GM19240 (cell line): Measurements from ENCODE around the gene RPL31.

ENCODE experiments used
- DNase-seq: peaks from one replicate; pipeline ENCODE4 v3.0.0; 2011; ENCODE audit warnings: low spot score; ENCODE audit not compliant: insufficient read length

Gene RPL31

DNA sequence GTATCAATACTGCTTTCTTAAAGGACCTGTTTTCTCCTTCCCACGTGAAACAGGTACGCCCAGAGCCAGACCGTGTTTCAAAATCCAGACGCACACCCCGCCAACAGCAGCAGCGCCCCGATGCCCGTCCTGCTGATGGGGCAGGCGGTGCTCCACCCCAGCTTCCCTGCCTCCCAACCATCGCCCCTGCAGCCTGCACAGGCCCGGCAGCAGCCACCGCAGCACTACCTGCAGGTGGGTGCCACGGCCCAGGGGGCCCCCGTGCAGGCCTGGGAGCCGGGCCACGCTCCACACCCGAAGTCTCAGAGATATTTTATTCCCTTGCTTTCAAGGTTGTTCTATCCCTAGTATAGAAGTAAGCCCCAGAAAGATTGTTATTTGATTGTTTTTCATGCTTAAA is 8.8 kb upstream of the RPL31 start:
- no peak for DNase-seq

DNA sequence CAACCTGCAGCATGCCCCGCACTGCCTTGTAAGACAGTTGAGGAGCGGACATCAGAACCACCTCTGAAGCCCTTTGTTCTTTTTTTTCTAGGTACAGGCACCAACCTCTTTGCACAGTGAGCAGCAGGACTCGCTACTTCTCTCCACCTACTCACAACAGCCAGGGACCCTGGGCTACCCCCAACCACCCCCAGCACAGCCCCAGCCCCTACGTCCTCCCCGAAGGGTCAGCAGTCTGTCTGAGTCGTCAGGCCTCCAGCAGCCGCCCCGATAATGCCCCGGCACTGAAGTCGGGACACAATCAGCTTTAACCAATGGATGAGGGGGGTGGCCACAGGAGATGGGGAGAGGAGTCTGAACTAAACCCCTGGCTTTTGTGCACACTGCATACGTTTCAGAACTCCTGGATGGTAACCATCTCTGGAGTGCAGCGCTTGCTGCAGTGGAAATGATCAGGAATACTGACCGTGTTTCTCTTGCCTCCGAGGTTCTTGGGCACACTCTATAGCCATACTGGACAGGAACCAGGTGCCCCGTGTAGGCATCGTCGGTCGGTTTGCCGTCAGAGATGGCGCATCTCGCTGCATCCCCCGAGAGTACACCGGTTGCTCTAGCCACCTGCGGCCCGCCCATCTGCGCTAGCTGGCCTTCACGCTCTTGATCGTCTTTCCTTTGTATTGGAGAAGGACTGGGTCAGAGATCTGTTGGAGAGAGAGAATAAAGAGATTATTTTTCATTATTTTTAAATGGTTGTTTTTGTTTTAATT is 6.6 kb upstream of the RPL31 start:
- no peak for DNase-seq

DNA sequence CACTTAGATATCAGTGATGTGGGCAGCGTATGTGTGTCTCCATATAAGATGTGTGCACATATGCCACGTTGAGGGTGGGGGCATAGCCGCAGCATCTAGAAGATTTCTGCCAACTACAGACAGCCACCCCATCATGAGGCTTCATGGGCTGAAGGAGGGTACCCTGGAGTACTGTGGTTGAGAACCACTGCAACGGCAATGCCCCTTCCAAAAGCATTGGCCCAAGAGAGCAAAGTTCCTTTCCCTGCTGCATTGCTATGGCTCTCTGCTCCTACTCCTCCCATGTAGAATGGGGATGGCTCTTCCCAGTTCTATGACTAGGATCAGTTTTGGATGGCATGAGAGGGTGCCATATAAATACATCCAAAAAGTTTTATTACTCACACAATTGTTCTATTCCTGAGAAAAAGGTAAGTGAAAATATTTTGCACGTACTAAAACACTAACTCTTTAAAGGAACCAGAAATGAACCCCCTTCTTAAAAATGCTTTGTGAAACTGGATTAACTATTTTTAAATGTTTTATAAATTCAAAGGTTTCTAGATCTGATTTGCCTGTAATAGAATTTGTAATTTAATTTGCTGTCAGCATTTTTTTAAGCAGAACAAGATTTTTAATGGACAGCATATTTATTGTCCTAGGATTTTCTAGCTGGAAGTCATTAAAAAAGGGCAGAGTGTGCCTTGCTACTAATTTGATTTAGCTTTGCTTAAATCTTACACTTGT is 4.4 kb upstream of the RPL31 start:
- no peak for DNase-seq

DNA sequence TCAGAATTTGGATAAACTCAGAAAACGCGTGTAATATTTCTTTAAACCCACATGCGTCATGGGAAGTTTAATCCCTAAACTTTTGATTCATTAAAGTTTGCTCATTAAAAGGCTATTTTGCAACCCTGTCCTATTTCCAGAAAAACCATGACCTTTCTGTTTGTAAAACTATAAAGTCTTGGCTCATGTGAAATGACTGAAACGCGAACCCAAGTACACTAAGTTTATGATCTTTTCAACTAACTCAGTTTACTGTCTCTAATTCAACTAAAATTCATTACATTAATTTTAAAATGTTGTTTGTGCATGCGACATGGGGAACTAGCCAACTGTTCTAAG is 3.9 kb upstream of the RPL31 start:
- no peak for DNase-seq

DNA sequence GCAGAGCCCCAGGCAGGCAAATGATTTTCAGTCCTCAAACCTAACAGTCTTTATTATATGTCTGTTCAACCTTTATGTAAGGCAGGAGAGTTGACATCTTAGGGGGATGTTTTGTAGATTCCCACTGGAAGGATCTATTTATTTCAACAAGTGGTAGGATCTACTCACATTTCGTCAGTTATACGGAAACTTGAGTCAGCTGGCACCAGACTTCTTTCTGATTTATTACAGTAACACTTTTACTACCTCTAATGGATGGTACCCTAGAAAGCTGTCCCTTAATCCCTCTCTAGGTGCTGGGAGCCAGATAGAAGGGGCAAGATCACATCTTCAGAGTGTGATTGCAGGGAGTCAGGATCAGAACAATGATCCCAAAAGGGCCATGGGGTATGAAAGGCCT is 2.1 kb upstream of the RPL31 start:
- DNase-seq: no peak

DNA sequence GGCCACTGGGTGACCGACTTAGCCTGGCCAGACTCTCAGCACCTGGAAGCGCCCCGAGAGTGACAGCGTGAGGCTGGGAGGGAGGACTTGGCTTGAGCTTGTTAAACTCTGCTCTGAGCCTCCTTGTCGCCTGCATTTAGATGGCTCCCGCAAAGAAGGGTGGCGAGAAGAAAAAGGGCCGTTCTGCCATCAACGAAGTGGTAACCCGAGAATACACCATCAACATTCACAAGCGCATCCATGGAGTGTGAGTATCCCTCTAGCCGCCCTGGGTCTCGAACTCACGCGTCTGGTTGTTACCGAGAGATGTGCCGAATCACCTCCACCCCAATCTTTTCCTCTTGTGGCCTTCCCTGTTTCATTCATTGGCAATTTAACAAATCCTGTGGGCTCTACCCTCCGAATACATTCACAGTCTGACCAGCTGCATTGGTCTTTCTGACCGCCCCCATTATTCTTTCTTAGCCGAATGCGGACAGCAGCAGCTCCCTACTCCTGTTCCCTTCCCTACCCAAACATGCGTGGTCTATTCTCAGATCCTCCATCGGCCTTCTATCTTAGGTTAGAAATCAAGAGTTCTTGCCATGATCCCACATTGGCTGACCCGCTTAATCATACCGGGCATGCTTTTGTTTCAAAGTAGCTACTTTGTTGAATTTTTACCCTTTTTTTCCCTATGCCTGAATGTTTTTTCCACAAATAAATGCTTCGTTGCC is 631 bp downstream of the RPL31 start:
- no peak for DNase-seq

DNA sequence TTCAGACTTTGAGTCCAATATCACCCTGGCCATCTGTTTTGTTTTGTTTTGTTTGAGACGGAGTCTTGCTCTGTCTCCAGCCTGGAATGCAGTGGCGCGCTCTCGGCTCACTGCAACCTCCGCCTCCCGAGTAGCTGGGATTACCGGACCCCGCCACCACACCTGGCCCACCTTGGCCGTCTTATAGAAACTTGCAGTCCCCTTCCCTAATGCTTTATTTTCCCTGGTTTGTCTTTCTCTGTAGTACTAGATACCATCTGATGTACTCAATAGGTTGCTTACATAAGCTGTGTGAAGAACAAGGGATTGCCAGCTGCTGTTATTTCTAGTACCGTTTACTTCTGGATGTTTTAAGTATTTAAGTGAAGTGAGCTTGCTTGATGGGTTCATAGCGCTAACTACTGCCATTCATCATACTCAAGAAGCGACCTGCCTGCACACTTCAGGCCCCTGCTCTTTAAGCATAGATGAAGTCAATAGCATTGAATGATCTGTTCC is 1.2 kb downstream of the RPL31 start:
- DNase-seq: no peak

DNA sequence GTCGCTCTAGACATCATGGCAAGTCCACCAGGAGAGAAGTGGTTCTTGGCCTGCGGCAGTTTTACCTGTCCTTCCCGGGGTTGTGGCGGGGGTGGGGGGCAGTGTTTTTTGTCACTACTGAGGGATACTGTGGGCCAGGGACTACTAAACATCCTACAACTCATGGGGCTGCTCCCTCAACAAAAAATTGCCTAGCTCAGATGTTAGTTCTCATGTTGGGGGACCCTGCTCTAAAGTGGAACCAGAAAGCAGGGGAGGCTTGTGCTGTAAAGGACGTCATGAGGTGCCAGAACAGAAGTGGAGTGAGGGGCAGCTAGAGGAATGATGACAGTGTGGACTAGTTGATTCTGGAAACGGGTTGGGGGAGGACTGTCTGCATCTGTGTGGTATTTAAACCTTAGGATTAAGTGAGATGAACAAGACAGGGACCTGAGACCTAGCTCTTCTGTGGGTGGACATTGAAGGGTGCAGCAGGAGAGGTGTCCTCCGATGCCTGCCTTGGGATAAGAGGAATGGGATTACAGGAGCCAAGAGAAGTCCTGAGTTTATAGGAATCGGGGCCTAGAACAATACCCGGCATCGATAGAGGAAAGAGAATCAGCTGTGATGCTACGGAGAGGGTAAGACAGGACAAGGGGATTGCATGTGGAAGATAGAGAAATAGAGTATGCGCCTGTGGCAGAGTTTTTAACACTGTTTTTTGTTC is 2.7 kb downstream of the RPL31 start:
- no peak for DNase-seq

DNA sequence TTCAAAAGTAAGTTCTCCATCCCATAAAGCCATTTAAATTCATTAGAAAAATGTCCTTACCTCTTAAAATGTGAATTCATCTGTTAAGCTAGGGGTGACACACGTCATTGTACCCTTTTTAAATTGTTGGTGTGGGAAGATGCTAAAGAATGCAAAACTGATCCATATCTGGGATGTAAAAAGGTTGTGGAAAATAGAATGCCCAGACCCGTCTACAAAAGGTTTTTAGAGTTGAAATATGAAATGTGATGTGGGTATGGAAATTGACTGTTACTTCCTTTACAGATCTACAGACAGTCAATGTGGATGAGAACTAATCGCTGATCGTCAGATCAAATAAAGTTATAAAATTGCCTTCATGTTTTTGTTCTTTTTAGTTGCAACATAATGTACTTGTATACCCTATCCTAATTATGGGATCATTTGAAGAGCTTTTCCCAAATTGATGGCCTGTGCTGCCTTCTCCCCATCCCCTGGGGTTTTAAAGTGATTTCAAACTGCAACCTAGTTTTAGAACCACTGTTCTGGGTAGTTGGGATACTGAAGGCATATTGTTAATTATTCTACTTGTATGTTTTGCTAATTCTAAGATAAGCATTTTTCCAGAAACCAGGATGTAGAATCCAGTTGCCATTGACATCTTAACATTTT is 4.1 kb downstream of the RPL31 start:
- no peak for DNase-seq

DNA sequence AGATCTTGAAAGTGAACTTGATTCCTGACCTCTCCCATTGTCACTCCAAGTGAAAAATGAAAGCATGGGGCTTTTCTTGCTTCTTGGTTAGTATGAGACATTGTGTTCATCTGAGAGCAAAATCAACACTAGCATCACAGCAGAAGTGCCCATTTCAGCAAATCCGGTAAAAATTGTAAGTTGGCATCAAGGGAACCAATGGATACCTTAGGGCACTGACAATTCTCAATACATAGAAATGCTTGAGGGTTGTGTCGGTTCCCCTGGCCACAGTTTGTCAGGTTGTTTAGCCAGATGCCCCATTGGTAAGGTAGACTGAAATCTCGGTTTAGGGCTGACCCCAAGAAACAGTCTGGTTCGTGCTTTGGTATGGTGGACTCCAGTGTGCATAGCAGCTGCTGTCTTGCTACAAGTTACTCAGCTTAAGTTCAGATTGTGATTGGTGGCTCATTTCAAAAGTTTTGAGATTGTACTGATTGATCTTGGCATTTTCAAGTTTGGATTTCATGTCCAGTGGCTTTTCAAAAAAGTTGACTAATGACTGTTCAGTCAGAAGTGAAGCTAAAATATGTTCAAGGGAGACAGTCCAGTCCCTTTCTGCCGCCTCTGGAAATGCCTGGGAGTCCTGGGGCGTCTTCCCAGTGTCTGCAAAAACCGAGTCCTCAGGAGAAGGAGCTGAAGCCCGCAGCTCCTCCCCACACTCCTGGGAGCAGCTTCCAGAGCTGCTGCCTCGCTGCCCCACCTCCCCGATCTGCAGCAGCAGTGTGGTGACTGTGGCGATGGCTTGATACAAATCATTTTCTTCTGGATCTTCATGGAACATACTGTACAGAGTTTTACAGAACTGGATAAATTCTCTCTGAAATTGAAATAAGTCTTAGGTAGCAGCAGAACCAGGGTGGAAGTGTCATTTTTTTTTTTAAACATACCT is 5.6 kb downstream of the RPL31 start:
- no peak for DNase-seq

DNA sequence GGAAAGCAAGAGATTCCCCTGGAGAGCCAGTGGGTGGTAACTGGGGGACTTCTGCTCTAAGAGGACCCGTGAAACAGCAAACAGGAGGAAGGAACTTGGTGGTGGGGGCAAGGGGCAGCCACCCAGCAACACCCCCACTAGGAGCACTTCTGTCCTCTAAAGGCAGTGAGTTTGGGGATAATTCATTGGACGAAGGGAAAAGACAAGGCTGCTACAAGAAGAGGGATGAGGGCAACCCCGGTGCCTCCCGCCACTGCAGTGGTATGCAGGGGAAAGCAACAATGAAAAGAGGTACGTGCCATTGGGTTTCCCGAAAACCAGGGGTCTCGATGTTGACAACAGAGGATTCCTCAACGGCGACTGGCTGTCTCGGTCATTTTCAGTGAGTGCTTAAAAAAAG is 9.1 kb downstream of the RPL31 start:
- DNase-seq: no peak

DNA sequence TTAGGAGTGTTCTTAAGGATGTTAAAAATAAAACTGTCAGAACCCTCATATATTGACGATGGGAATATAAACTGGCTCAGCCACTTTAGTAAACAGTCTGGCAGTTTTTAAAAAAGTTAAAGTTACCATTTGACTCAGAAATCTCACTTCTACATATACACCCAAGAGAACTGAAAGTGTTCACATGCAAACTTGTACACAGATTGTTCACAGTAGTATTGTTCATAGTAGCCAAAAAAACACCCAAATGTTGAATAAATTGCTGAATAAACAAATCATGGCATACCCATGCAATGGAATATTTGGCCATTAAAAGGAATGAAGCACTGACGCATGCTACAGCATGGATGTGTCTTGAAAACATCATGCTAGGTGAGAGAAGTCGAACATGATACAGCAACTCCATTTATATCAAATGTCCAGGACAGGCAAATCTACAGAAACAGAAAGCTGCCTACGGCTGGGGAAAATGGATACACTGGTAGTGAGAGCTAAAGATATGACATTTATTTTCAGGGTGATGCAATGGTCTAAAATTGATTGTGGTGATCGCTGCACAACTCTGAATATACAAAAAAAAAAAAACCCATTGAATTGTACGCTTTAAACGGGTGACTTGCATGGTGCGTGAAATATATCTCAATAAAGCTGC is 10.1 kb downstream of the RPL31 start:
- DNase-seq: no peak

DNA sequence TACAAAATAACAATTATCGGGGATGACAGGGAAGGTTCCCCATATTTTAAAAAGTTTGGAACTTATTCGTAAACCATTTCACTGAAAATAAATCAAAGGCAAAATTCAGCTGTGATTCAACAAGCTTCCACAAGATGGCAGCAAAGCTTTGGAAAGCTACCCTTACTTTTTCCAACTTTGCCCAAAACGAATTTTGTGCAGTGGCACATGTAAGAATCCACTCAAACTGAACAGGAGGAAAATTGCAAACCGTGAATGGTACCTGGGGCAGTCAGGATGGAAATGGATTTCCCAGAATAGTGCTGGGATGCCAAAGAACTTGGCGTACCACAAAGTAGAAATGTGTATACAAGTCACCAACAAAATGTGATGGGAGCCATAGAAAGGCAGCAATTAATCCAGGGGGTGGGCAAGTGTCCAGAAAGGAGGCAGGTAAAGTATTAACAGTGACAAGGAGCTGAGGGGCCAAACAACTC is 10.7 kb downstream of the RPL31 start:
- DNase-seq: no peak

DNA sequence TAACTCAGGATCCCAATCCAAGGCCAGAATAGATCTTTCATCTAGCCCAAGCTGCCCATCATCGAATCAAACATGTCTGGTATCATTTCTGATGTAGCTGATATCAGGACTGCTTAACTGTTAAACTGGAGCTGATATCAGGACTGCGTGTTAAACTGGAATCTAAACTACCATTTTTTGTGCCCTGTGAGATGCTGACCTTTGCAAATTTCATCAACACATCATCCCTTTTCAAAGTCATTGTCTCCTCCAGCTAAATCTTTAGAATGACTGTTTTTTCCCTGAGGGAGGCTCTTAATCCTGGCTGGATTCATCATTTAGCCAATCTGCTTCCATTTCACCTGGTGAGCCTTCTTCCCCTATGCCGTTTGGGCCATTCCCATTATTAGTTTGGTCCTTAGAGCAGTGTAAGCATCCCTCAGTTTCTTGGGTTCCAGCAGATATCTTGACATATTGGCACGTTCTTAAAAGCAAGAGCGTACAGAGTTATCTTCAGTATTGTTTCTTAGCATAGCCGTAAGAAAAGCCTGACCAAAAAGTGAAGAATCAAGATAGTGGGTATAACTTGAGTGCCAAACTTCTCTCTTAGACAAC is 12.3 kb downstream of the RPL31 start:
- DNase-seq: no peak

DNA sequence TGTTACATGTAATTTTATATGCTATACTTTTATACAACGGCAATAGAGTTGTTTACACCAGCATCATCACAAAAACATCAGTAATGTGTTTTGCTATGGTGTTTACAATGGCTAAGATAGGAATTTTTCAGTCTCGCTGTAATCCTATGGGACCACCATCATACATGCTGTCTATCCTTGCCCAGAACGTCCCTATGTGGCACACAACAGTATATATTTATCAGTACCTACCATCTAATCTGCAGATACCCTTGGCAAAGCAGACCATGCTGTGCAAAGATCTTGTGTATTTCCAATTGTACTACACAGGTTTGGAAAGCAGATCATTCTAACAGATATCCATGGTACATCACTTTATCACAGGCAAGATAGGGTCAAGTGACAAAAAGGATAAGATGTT is 15.3 kb downstream of the RPL31 start:
- no peak for DNase-seq

DNA sequence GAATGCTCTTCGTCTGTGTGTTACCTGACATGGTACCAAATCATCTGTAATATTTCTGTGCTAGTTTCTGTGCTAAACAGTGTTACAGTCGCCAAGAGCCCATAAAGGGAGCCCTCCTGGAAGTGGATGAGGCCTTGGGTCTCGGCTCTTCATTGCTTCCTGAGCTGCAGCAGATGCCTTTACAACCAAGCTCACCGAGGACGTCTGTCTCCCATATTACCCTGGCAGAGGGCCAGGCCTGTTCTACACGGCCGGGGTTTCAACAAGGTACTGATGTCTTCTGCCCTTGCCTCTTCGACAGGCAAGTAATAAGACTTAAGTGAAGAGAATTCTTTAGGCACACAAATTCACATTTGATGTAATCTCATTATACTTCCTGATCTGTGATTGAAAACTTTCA is 16.8 kb downstream of the RPL31 start:
- no peak for DNase-seq

DNA sequence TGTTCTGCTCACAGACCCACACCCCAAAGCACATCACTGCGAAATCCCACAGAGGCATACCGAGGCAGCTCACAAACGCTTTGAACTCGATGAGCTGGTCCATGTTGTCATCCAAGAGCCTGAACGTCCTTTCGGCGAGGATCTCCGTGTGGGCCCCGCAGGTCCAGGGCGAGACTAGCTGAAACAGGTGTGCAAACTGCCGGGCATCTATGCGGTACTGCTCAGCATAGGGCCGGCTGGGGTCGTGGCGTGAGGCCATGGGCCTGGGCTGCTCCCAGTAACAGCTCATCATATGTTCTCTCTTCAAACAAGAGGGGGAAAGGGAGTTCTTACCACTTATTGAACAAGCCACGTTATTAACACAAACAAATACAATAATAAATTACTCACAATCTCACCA is 20.1 kb downstream of the RPL31 start:
- DNase-seq: no peak

DNA sequence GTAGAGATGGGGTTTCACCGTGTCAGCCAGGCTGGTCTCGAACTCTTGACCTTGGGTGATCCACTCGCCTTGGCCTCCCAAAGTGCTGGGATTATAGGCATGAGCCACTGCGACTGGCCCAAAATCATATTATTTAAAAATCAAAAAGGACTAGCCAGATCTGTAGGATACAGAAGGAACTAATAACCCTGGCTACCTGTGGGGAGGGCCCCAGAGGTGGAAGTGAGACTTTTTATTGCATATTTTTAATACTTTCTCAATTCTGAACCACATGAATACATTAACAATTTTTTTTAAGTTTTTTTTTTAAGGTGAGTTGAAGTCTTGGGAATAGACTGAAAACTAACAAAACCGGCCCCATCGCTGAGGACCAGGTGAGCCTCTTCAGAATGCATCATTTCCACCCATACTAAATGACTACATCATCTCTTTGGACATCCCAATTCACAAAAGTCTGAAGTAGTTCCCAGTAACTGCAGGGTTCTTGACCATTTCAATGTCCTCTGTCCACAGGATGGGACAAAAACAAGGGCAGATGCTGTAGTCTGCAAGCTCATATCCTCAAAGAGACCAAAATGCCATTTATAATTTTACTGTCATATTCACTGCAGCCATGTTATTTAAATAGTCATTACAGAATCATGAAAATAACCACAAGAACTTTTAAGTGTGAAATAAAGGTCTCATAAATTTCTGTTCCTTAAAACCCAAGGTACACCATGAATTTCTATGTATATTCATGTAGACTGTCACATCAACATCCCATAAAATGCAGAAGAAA is 21.4 kb downstream of the RPL31 start:
- no peak for DNase-seq
